MCF 10A (cell line): ENCODE data around the gene ARMCX4. TPM values are rescaled to one million over a fixed set of nuclear protein-coding genes. Genes with fewer than 3 reads are reported as not detected.
"Not testable (repeated sequence)": the region's sequence is repeated elsewhere in the genome, so short reads cannot be mapped to it uniquely, and the experiment has no call there.

ENCODE experiments used
- BruUV-seq: library from RNA; stranded (reverse); fragments of 400-500 nt; replicated peaks from 2 replicates; lab custom pipeline; 2021; lab: Mats Ljungman, UMichigan
- CTCF ChIA-PET: fragments of 300-600 bp; sonication (Branson Sonifier 250); formaldehyde crosslinking; extraction: SDS; loops from one replicate; lab custom pipeline; 2021; ENCODE audit warnings: antibody characterized with exemption, inconsistent platforms; lab: Yijun Ruan, JAX
- POLR2A ChIA-PET: fragments of 300-600, 350-650 bp; sonication (Branson Sonifier 250); formaldehyde crosslinking; extraction: SDS; loops from one replicate; lab custom pipeline; 2020; ENCODE audit warnings: antibody characterized with exemption, inconsistent platforms; lab: Yijun Ruan, JAX
- DNase-seq: peaks from one replicate; pipeline ENCODE4 v3.0.0-alpha.2; 2018; ENCODE audit not compliant: unreplicated experiment
- H3K27ac Mint-ChIP-seq: one replicate; pipeline ENCODE4 v1.8.0; 2022; ENCODE audit warnings: mild to moderate bottlenecking, low read depth, mixed read lengths; ENCODE audit not compliant: unreplicated experiment
- H3K27me3 Mint-ChIP-seq: one replicate; pipeline ENCODE4 v1.8.0; 2022; ENCODE audit warnings: mixed read lengths; ENCODE audit not compliant: insufficient read depth, unreplicated experiment
- H3K36me3 Mint-ChIP-seq: one replicate; pipeline ENCODE4 v1.8.0; 2022; ENCODE audit warnings: mild to moderate bottlenecking, moderate library complexity, mixed read lengths; ENCODE audit not compliant: insufficient read depth, unreplicated experiment
- H3K4me1 Mint-ChIP-seq: one replicate; pipeline ENCODE4 v1.8.0; 2022; ENCODE audit warnings: mixed read lengths; ENCODE audit not compliant: insufficient read depth, unreplicated experiment
- H3K4me3 Mint-ChIP-seq: one replicate; pipeline ENCODE4 v1.8.0; 2022; ENCODE audit warnings: mild to moderate bottlenecking, moderate library complexity, mixed read lengths; ENCODE audit not compliant: unreplicated experiment
- H3K9me3 Mint-ChIP-seq: one replicate; pipeline ENCODE4 v1.8.0; 2022; ENCODE audit warnings: mixed read lengths; ENCODE audit not compliant: unreplicated experiment
- CTCF ChIP-seq: fragments of 200-600 bp; IDR thresholded peaks from one replicate; pipeline ENCODE4 v1.8.0; 2022; ENCODE audit warnings: antibody characterized with exemption, mild to moderate bottlenecking; ENCODE audit not compliant: unreplicated experiment
- intact Hi-C: fragments of 100-400 bp; cut with micrococcal nuclease; formaldehyde crosslinking; loops from 2 replicates; pipeline ENCODE4 v1.14.1; 2022
- total RNA-seq: library from RNA; stranded (reverse); gene quantifications from 2 replicates; pipeline ENCODE4 v1.2.3, GENCODE V29; 2022

ARMCX4 gene
- total RNA-seq, 1 experiment from 2014 or later: not detected

DNA sequence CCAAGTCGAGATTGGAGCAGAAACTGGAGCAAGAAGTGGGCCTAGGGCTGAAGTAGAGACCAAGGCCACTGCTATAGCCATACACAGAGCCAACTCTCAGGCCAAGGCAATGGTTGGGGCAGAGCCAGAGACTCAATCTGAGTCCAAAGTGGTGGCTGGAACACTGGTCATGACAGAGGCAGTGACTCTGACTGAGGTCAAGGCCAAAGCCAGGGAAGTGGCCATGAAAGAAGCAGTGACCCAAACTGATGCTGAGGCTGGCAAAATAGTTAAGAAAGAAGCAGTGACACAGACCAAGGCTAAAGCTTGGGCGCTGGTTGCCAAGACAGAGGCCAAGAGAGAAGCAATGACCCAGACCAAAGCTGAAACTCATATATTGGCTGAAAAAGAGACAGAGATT lies 3.5 kb downstream of the ARMCX4 start:
- ChIA-PET CTCF (interaction anchor here (1.0 kb wide), 1 partner anchor 16 kb away, joined by 4 read pairs; no protein-coding TSS in a partner anchor), POLR2A (no interaction called here)
- Mint-ChIP-seq H3K9me3 (peaks cover 14% of the 10 kb centered on the region), H3K4me1 (no peaks in the 10 kb centered on the region), H3K4me3 (no peak overlapping the region), H3K36me3 (peaks cover 6% of the 10 kb centered on the region), H3K27ac (no peak overlapping the region), H3K27me3 (peaks cover 6% of the 10 kb centered on the region)
- BruUV-seq: no TSS peak
- no peak for DNase-seq
- TF ChIP-seq CTCF: no peak
- intact Hi-C loops: no loop called here

- TF ChIP-seq CTCF: no peak
- intact Hi-C loops: no loop called here
- Mint-ChIP-seq H3K4me1 (no peaks in the 10 kb centered on the region), H3K27me3 (peaks cover 14% of the 10 kb centered on the region), H3K4me3 (no peak overlapping the region), H3K27ac (no peak overlapping the region), H3K9me3 (peaks cover 13% of the 10 kb centered on the region), H3K36me3 (peaks cover 6% of the 10 kb centered on the region)
- BruUV-seq: no TSS peak
- POLR2A ChIA-PET: no interaction called here
- no peak for DNase-seq
- CTCF ChIA-PET: no interaction called here
Measured at GRCh38 chrX:101491943-101492342, 6.7 kb downstream of the ARMCX4 start.

GRCh38 chrX:101493225-101493624 lies 8.0 kb downstream of the ARMCX4 start:
- H3K4me3 Mint-ChIP-seq: no peak overlapping the region
- H3K27ac Mint-ChIP-seq: no peak overlapping the region
- H3K4me1 Mint-ChIP-seq: no peaks in the 10 kb centered on the region
- intact Hi-C loops: no loop called here
- no TSS peak for BruUV-seq
- ChIA-PET POLR2A (no interaction called here), CTCF (no interaction called here)
- H3K27me3 Mint-ChIP-seq: peaks cover 14% of the 10 kb centered on the region
- no peak for DNase-seq
- peaks cover 7% of the 10 kb centered on the region for H3K9me3 Mint-ChIP-seq
- TF ChIP-seq CTCF: no peak
- peaks cover 5% of the 10 kb centered on the region for H3K36me3 Mint-ChIP-seq

DNA sequence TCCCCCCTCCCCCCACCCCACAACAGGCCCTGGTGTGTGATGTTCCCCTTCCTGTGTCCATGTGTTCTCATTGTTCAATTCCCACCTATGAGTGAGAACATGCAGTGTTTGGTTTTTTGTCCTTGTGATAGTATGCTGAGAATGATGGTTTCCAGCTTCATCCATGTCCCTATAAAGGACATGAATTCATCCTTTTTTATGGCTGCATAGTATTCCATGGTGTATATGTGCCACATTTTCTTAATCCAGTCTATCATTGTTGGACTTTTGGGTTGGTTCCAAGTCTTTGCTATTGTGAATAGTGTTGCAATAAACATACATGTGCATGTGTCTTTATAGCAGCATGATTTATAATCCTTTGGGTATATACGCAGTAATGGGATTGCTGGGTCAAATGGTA lies 17.7 kb downstream of the ARMCX4 start:
- peaks cover 13% of the 10 kb centered on the region for H3K27me3 Mint-ChIP-seq
- intact Hi-C loops, H3K4me3 Mint-ChIP-seq, DNase-seq, H3K27ac Mint-ChIP-seq, H3K4me1 Mint-ChIP-seq, H3K36me3 Mint-ChIP-seq, CTCF ChIA-PET, BruUV-seq, H3K9me3 Mint-ChIP-seq, POLR2A ChIA-PET: not testable (repeated sequence)

DNA sequence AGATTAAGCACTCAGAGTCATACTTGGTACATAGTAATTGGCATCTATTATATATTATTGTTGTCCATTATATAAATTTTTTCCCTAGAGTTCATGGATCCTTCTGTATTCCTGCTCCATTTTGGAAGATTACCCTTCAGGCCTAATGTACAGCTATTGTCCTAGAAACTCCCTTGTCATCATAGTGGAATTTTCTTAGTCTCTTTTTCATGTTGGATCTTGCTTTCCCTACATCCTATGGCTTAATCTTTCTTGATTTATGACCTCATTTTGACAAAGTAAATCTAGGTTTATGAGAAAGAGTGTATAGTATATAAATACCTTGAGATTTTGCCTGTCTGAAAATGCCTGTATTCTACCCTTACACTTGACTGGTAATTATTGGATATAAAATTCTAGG lies 22.1 kb downstream of the ARMCX4 start:
- BruUV-seq: no TSS peak

More for the DNA sequence above, 22.1 kb downstream of the ARMCX4 start:
- intact Hi-C loops: no loop called here
- Mint-ChIP-seq H3K4me3 (no peak overlapping the region), H3K9me3 (peaks cover 7% of the 10 kb centered on the region), H3K4me1 (no peaks in the 10 kb centered on the region), H3K27ac (no peak overlapping the region), H3K36me3 (no peaks in the 10 kb centered on the region), H3K27me3 (peaks cover 43% of the 10 kb centered on the region)
- ChIA-PET POLR2A (no interaction called here), CTCF (no interaction called here)
- TF ChIP-seq CTCF: no peak
- no peak for DNase-seq
